KBM-7 (cell line): Measurements from ENCODE around the gene USE1.
A peak's percentile ranks its signal among the peaks of the same experiment; 100 is the strongest.

ENCODE experiments used
- DNase-seq: peaks from one replicate; pipeline ENCODE4 v3.0.0-alpha.2; 2015
- in situ Hi-C: fragments of 300-500 bp; cut with MboI; formaldehyde crosslinking; loops from 2 replicates; pipeline ENCODE4 v1.14.3; 2020; ENCODE audit warnings: low sequenced_read_pairs, low pct_unique_long_range_greater_than_20kb, mixed read lengths

USE1 gene

GRCh38 chr19:17202249-17202648 is 12.9 kb upstream of the USE1 start:
- in situ Hi-C loops, result no loop called here

GRCh38 chr19:17202713-17203112 is 12.4 kb upstream of the USE1 start:
- no peak for DNase-seq
- in situ Hi-C loops, result no loop called here

More at GRCh38 chr19:17202249-17202648, 12.9 kb upstream of the USE1 start:
- no peak for DNase-seq

GRCh38 chr19:17205237-17206140 is 9.7 kb upstream of the USE1 start:
- DNase-seq, result peak; percentile 63
- in situ Hi-C loops, result no loop called here

DNA sequence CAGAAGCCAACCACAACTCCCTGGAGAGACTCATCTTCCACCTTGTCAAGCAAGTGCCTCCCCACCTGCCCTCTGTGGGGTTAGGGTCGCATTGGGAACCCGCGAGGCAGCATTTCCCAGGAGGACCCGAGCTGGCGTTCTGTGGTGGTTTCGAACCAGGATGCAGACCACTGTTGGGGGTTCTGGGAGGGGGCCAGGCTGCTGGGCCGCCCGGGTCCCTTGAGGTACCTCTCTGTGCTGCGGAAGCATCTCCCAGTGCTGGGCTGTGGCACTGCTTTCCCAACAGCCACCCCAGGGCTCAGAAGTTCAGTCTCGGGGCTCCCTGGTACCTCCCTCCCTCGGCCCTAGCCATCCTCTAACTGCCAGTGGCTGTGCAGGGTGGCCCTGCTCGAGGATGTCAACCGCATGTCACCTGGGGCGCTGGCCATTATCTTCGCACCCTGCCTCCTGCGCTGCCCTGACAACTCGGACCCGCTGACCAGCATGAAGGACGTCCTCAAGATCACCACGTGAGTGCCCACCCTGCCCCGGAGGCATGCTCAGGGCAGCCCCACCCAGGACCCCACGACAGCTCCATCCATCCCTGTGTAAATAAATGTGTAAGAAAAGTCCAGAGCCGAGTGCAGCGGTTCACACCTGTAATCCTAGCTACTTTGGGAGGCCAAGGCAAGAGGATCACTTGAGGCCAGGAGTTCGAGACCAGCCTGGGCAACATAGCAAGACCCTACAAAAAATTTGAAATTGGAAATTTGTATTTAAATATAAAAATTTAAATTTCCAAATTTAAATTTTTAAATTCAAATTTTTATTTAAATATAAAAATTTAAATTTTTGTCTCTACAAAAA is 8.2 kb upstream of the USE1 start:
- in situ Hi-C loops, result no loop called here
- DNase-seq, result no peak

- in situ Hi-C loops, result no loop called here
- peak; percentile 77 for DNase-seq
Measured at GRCh38 chr19:17209126-17210036, 5.8 kb upstream of the USE1 start.

DNA sequence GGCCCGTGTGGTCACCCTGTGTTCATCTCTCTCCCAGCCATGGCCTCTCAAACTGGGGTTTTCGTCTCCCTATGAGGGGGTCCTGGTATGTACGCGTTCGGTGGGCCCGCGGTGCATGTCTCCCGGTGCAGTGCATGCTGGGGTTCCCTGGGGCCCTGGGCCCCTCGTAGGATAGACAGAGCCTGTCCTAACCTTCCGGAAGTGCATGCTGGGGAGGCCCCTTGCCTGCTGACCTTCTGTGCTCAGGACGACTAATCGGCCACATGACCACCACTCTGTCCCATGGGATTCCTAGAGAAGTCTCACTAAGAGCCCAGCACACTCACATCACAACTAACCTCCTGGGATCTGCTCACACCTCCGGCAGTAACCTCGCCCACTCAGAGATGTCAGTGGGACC is 4.9 kb upstream of the USE1 start:
- in situ Hi-C loops, result no loop called here

DNA sequence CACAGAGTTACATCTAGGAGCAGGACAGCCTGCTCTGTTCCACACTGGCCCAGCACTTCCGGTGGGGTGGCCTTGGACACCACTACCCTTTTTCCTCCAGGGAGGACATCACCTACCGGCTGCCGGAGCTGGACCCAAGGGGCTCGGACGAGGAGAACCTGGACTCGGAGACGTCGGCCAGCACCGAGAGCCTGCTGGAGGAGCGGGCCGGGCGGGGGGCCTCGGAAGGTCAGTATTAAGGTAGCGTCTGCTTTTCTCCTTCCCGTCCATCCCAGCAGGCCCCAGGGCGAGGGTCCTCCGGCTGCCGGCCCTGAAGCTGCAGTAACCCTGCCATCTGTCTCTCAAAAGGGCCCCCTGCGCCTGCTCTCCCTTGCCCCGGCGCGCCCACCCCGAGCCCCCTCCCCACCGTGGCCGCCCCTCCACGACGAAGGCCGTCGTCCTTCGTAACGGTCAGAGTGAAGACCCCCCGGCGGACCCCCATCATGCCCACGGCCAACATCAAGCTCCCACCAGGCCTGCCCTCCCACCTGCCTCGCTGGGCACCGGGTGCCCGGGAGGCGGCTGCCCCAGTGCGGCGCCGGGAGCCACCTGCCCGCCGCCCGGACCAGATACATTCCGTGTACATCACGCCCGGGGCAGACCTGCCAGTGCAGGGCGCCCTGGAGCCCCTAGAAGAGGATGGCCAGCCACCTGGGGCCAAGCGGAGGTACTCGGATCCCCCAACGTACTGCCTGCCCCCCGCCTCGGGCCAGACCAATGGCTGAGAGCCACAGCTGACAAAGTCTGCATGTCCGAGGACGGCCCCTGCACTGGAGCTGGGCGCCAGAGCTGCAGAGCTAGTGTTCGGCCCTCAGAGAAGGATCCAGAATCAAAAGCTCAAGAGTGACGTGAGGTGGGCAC is 3.4 kb upstream of the USE1 start:
- in situ Hi-C loops, result no loop called here
- DNase-seq, result no peak

More for the DNA sequence above, 4.9 kb upstream of the USE1 start:
- DNase-seq, result no peak

- no peak for DNase-seq
- in situ Hi-C loops, result no loop called here
Measured at GRCh38 chr19:17213334-17213733, 1.8 kb upstream of the USE1 start.

DNA sequence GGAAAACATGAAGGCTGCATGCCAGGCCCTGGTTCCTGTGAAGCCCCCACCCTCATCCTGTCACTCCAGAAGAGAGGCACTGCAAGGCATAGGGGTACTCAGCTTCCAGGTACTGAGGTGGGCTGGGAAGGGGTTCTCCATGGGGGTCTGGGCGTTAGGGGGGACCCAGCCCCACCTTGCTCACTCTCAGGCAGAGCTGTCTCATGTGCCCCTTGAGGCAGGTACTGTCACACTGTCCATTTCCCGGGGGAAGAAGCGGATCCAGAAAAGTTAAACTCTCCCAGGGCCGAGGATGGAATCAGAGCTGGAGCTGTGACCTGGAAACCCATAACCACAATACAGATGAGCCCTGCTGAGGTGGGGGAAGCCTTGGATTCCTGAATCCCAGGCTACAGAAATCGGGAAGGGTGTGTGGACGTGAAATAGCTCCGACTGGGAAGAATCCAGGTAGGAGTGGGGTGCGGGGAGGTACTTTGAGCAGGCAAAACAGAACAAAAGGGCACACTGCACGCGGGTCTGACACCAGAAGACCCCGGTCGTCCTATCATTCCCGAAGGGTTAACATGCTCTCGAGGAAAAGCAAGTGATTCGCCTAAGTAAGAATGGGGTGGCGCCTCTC is 540 bp upstream of the USE1 start:
- in situ Hi-C loops, result no loop called here
- DNase-seq, result no peak

GRCh38 chr19:17216058-17216670 is 1.0 kb downstream of the USE1 start:
- DNase-seq, result no peak
- in situ Hi-C loops, result no loop called here

GRCh38 chr19:17219286-17219685 is 4.1 kb downstream of the USE1 start:
- no peak for DNase-seq
- in situ Hi-C loops, result no loop called here

DNA sequence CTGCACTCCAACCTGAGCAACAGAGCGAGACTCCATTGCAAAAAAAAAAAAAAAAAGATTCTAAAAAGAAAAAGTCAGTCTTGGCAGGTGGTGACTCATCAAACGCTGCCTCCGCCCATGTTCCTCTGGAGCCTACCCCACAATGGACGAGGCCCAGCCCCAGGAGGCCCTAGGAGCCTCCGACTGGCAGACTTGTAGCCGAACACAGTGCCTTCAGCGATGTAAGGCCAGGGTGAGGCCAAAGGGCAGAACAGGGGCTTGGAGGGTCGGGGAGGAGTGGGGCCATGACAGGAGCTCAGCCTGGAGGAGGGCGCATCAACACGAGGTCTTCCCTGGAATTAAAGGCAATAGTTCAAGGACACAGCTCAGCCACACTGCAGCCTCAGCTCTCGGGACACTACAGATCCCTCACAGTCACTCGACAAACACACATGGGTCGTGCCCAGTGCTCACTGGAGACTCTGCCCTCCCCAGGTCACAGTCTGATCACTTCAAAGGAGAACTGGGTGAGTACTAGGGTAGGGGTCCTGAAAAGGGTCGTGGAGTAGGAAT is 5.1 kb downstream of the USE1 start:
- no peak for DNase-seq
- in situ Hi-C loops, result no loop called here

GRCh38 chr19:17225053-17225452 is 9.9 kb downstream of the USE1 start:
- in situ Hi-C loops, result no loop called here
- DNase-seq, result no peak

GRCh38 chr19:17226002-17226933 is 11.1 kb downstream of the USE1 start, which contains the start of gene OCEL1:
Gene OCEL1, plus strand, starts transcription at chr19:17226226. Its CDS starts 22 bp downstream, at chr19:17226248.
- in situ Hi-C loops, result no loop called here
- DNase-seq, result peak; percentile 98

DNA sequence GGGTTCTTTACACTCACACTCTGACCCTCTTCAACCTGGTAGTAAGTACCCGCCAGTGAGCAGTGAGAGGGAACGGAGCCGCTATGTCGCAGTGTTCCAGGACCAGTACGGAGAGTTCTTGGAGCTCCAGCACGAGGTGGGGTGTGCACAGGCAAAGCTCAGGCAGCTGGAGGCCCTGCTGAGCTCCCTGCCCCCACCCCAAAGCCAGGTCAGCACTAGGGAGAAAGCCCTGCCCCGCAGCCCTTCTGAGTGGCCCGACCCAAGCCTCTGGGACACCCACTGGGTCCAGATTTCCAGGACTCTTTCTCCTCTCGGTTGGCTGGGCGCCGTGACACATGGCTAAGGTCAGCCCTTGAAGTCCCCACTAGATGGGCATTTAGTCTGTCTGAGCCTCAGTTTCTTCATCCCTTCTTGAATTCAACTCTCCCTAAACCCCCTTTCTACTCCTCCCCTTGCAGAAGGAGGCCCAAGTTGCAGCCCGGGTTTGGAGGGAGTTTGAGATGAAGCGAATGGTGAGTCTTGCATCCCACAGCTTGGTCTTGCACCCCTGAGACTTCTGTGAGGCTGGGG is 12.7 kb downstream of the USE1 start:
- in situ Hi-C loops, result no loop called here
- DNase-seq, result no peak

GRCh38 chr19:17229890-17230289 is 14.7 kb downstream of the USE1 start:
- in situ Hi-C loops, result no loop called here
- no peak for DNase-seq
